ENCODE results near the gene ZBTB39.

DNA sequence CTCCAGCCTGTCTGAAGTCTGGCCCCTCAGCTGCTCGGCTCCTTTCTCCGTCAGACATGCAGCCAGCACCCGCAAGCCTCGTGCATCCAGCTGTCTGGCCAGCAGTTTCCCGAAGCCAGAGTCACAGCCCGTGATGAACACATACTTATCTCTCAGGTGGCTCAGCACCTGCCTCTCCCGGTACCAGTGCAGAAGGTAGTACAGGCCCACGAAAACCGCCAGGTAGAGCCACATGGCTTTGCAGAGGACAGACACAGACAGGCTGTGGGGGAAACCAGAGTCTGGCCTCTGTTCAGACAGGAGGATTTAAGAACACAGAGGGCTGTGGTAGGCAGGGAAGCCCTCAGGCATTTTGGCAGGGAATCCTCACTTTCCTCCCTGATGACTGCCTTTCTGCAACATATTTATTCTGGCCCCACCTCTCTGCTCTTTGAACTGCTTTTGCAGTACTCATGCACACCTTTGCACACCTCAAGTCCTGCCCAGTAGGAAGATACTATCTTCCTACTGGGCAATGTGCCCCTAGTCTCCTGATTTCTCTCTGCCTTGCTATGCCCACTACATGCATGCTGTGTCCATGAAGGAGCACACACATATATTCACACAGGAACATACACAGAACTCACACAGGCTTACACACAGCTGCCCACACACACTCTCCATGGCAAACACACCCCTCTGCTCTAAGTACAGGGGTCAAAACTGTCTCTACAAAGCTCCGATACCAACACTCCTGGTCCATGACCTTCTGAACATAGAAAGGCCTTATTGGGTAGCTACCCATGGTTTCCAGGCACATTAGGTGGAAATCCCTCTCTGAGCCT lies 48.9 kb downstream of the ZBTB39 start, which contains the start of gene RDH16:
- TF ChIP-seq, protein P1, sequence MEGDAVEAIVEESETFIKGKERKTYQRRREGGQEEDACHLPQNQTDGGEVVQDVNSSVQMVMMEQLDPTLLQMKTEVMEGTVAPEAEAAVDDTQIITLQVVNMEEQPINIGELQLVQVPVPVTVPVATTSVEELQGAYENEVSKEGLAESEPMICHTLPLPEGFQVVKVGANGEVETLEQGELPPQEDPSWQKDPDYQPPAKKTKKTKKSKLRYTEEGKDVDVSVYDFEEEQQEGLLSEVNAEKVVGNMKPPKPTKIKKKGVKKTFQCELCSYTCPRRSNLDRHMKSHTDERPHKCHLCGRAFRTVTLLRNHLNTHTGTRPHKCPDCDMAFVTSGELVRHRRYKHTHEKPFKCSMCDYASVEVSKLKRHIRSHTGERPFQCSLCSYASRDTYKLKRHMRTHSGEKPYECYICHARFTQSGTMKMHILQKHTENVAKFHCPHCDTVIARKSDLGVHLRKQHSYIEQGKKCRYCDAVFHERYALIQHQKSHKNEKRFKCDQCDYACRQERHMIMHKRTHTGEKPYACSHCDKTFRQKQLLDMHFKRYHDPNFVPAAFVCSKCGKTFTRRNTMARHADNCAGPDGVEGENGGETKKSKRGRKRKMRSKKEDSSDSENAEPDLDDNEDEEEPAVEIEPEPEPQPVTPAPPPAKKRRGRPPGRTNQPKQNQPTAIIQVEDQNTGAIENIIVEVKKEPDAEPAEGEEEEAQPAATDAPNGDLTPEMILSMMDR (IDR thresholded peaks at IDR 0.05) = no peak
- TF ChIP-seq POLR2A (IDR thresholded peaks at IDR 0.05) = no peak
